K562 (cell line): ENCODE measurements around the gene ING4. TPM values are rescaled to one million over a fixed set of nuclear protein-coding genes. Genes with fewer than 3 reads are reported as not detected.
A peak's percentile ranks its signal among the peaks of the same experiment; 100 is the strongest.

ENCODE experiments used
- ATAC-seq: fragments of 200-7000 bp; cut with Tn5 transposase; 3 replicates; pipeline ENCODE4 v1.9.1; 2020; ENCODE audit warnings: moderate library complexity
- BruUV-seq: library from RNA; stranded (reverse); fragments of 400-500 nt; replicated peaks from 2 replicates; lab custom pipeline; 2021; lab: Mats Ljungman, UMichigan
- CTCF ChIA-PET: fragments of 300-600 bp; formaldehyde crosslinking; extraction: SDS; loops from one replicate; lab custom pipeline; 2021; ENCODE audit warnings: low intra/inter-chr PET ratio; lab: Yijun Ruan, JAX
- POLR2A ChIA-PET: fragments of 300-600, 350-650 bp; sonication (Branson Sonifier 250); formaldehyde crosslinking; extraction: SDS; loops from one replicate; lab custom pipeline; 2021; ENCODE audit warnings: antibody characterized with exemption, inconsistent platforms; lab: Yijun Ruan, JAX
- DNase-seq, 4 experiments: peaks; one replicate each; pipeline versions ENCODE4 v3.0.0 to v3.0.0-alpha.2; 2011 to 2018; ENCODE audit warnings: low spot score in 3 of 4, mixed read lengths in 3 of 4; ENCODE audit errors: extremely low read depth in 1 of 4
- FAIRE-seq: peaks from 2 replicates; lab custom pipeline; 2011; peaks lifted over from hg19 to GRCh38; lab: Jason Lieb, UNC
- H2AFZ ChIP-seq: 2 replicates; pipeline ENCODE4 v1.6.0; 2011; ENCODE audit warnings: low read depth, low read length, control low read depth, inconsistent platforms
- H3K27ac ChIP-seq: fragments of 200-600 bp; 3 replicates; pipeline ENCODE4 v1.8.0; 2011; ENCODE audit warnings: low read depth, mild to moderate bottlenecking, control low read depth, inconsistent platforms, low read length, moderate library complexity, mixed read lengths; ENCODE audit errors: extremely low read depth
- H3K27me3 ChIP-seq, 2 experiments: fragments of 300-600 bp in 1 of 2; 2 replicates in 1 of 2; 3 replicates in 1 of 2; pipeline versions ENCODE4 v1.6.0 to v1.8.0; 2011; ENCODE audit warnings: inconsistent platforms in 2 of 2, low read length in 2 of 2, mild to moderate bottlenecking in 1 of 2, mixed read lengths in 1 of 2, moderate library complexity in 1 of 2; ENCODE audit not compliant: control insufficient read depth in 2 of 2, insufficient read depth in 2 of 2
- H3K36me3 ChIP-seq: fragments of 300-600 bp; 3 replicates; pipeline ENCODE4 v1.8.0; 2011; ENCODE audit warnings: mild to moderate bottlenecking, low read length, inconsistent platforms; ENCODE audit not compliant: control insufficient read depth, insufficient read depth
- H3K4me1 ChIP-seq, 2 experiments: fragments of 200-600 bp in 1 of 2; replicated peaks in 1 of 2; 2 replicates in 1 of 2; 3 replicates in 1 of 2; pipeline versions ENCODE4 v1.5.1 to v1.8.0; 2011; ENCODE audit warnings: inconsistent platforms in 2 of 2, low read length in 2 of 2, mild to moderate bottlenecking in 1 of 2, mixed read lengths in 1 of 2, moderate library complexity in 1 of 2; ENCODE audit not compliant: control insufficient read depth in 2 of 2, insufficient read depth in 2 of 2
- H3K4me2 ChIP-seq: 2 replicates; pipeline ENCODE4 v1.6.1; 2011; ENCODE audit warnings: low read length, control low read depth, inconsistent platforms, mixed read lengths; ENCODE audit not compliant: insufficient read depth
- H3K4me3 ChIP-seq: fragments of 200-600 bp; sonication (generic), shearing (Covaris generic); 2 replicates; pipeline ENCODE4 v1.5.1; 2016; ENCODE audit warnings: control low read depth, inconsistent platforms
- H3K79me2 ChIP-seq: fragments of 200-600 bp; 3 replicates; pipeline ENCODE4 v1.8.0; 2011; ENCODE audit warnings: low read length, inconsistent platforms; ENCODE audit not compliant: control insufficient read depth, insufficient read depth
- H3K9ac ChIP-seq, 2 experiments: 2 replicates each; pipeline versions ENCODE4 v1.6.0 to v1.6.1; 2011; ENCODE audit warnings: low read depth in 2 of 2, low read length in 2 of 2, control low read depth in 1 of 2, inconsistent platforms in 1 of 2, mild to moderate bottlenecking in 1 of 2, mixed read lengths in 1 of 2; ENCODE audit not compliant: insufficient read depth in 1 of 2
- H3K9me1 ChIP-seq: one replicate; pipeline ENCODE4 v1.6.0; 2011; ENCODE audit warnings: inconsistent platforms, mild to moderate bottlenecking, low read length, moderate library complexity; ENCODE audit not compliant: control insufficient read depth, insufficient read depth
- H3K9me3 ChIP-seq: replicated peaks from 2 replicates; pipeline ENCODE4 v1.5.1; 2011; ENCODE audit warnings: low read depth, low read length, inconsistent platforms; ENCODE audit not compliant: control insufficient read depth, insufficient read depth
- H4K20me1 ChIP-seq: replicated peaks from 2 replicates; pipeline ENCODE4 v1.6.1; 2011; ENCODE audit warnings: low read length, inconsistent platforms, mixed read lengths; ENCODE audit not compliant: control insufficient read depth, insufficient read depth
- RBFOX2 ChIP-seq: fragments of 200-400 bp; formaldehyde crosslinking; IDR thresholded peaks from 2 replicates; pipeline ENCODE4 v1.6.1; 2017; ENCODE audit warnings: low read depth, mild to moderate bottlenecking, low read length, moderate library complexity
- TRIM24 ChIP-seq, 2 experiments: fragments of 450-650 bp; IDR thresholded peaks; 2 replicates each; pipeline ENCODE4 v1.6.1; 2016
- ZBTB33 ChIP-seq: sonication (generic); formaldehyde crosslinking; IDR thresholded peaks from 2 replicates; pipeline ENCODE4 v1.8.1; 2023; ENCODE audit warnings: mild to moderate bottlenecking, missing genetic modification reagents
- WGBS: fragments of 100-300 bp; shearing (Covaris generic); methylation state at CpG from one replicate; pipeline ENCODE4 v1.1.6; 2016; ENCODE audit warnings: low coverage, mixed read lengths; ENCODE audit not compliant: insufficient coverage; ENCODE audit errors: missing lambda C conversion rate; 5-methylcytosine and 5-hydroxymethylcytosine counted together
- in situ Hi-C: fragments of 300-500 bp; cut with MboI; formaldehyde crosslinking; loops from 4 replicates; pipeline ENCODE4 v1.15.0; 2018; ENCODE audit warnings: inconsistent platforms, mixed read lengths
- intact Hi-C: fragments of 100-400 bp; cut with micrococcal nuclease; formaldehyde crosslinking; loops from 2 replicates; pipeline ENCODE4 v1.14.2; 2022
- polyA plus RNA-seq, 8 experiments: library from polyadenylated mRNA; depleted of rRNA in 4 of 8; stranded (reverse) in 5 of 8; unstranded in 3 of 8; fragments of >200 nt; fragmentation: Nextera tagmentation in 2 of 8; fragmentation: Illumina TruSeq in 1 of 8; extraction: Ambion mirVana in 2 of 8; extraction: Trizol in 1 of 8; gene quantifications; 2 replicates each; pipeline versions ENCODE4 v1.2.1 to v1.2.3, GENCODE V29; 2011 to 2014; ENCODE audit warnings: inconsistent platforms in 1 of 8, missing spikeins in 1 of 8
- total RNA-seq, 7 experiments: library from RNA; depleted of rRNA in 6 of 7; stranded (reverse); fragments of >200 nt in 6 of 7; fragmentation: Illumina TruSeq in 2 of 7; extraction: Trizol in 2 of 7; gene quantifications; 2 replicates each; pipeline versions ENCODE4 v1.2.1 to v1.2.3, GENCODE V29; 2011 to 2021; ENCODE audit warnings: low replicate concordance in 1 of 7

The ING4 gene
- total and polyA plus RNA-seq, 9 of the 15 experiments (the other 6 are each of a cell fraction or from before 2014, with no cell fraction given): 6.6 to 30.2 (median 15.7) TPM

- intact Hi-C loops: no loop called here
- WGBS: 97% methylated on average over 25 of the region's 88 CpGs
- Histone ChIP-seq H3K27ac (no peak overlapping the region), H3K9ac (no peak overlapping the region; a peak in 1 of 4 replicates), H3K4me1 (peaks cover 7 to 12% of the 10 kb centered on the region in 2 experiments; a peak in 4 of 5 replicates), H3K9me3 (no peaks in the 10 kb centered on the region), H3K27me3 (no peaks in the 10 kb centered on the region), H3K36me3 (peaks cover 25% of the 10 kb centered on the region; the same call in 2 of the 3 replicates), H3K9me1 (no peaks in the 10 kb centered on the region), H4K20me1 (no peaks in the 10 kb centered on the region), H2AFZ (no peak overlapping the region), H3K4me2 (no peak overlapping the region), H3K4me3 (no peak overlapping the region), H3K79me2 (peaks cover 15% of the 10 kb centered on the region)
- in situ Hi-C loops: no loop called here
- ChIA-PET POLR2A (no interaction called here), CTCF (no interaction called here)
- ATAC-seq (no peak), FAIRE-seq (no peak), DNase-seq (no peak)
- no TSS peak for BruUV-seq
- TF ChIP-seq RBFOX2 (peak; percentile 48; the same call in 1 of the 2 replicates), TRIM24 (IDR thresholded peaks at IDR 0.05) (no peak), ZBTB33 (CRISPR knock-in tag) (peak; percentile 78)
Measured at GRCh38 chr12:6620137-6620884, 42.6 kb downstream of the ING4 start.
